CD4-positive, CD25-positive, alpha-beta regulatory T cell (primary cell): ENCODE results near the gene ASTL. TPM values are rescaled to one million over a fixed set of nuclear protein-coding genes. Genes with fewer than 3 reads are reported as not detected.
A peak's percentile ranks its signal among the peaks of the same experiment; 100 is the strongest.

Source experiments
- ATAC-seq, 2 donors: fragments of 150-1000 bp; cut with Tn5 transposase; one replicate each; pipeline ENCODE4 v1.10.0; 2021; ENCODE audit warnings: low read depth in 2 of 2, moderate number of reproducible peaks in 2 of 2, moderate library complexity in 1 of 2
- DNase-seq, 3 donors: peaks; one replicate each; pipeline versions ENCODE4 v3.0.0 to v3.0.0-alpha.2; 2012 to 2022; ENCODE audit warnings: mixed read lengths in 1 of 3
- H3K27ac ChIP-seq: one replicate; pipeline ENCODE4 v1.7.0; 2013; ENCODE audit warnings: mild to moderate bottlenecking, low read length; ENCODE audit not compliant: insufficient read depth, poor library complexity, severe bottlenecking
- H3K27me3 ChIP-seq: one replicate; pipeline ENCODE4 v1.7.0; 2013; ENCODE audit warnings: low read length; ENCODE audit not compliant: control insufficient read depth, insufficient read depth
- H3K36me3 ChIP-seq: one replicate; pipeline ENCODE4 v1.7.0; 2013; ENCODE audit warnings: mild to moderate bottlenecking, low read length, moderate library complexity; ENCODE audit not compliant: control insufficient read depth, insufficient read depth
- H3K4me1 ChIP-seq: 2 replicates; pipeline ENCODE4 v1.7.0; 2013; ENCODE audit warnings: mild to moderate bottlenecking, low read length; ENCODE audit not compliant: insufficient read depth, control insufficient read depth, poor library complexity, severe bottlenecking
- H3K4me3 ChIP-seq: one replicate; pipeline ENCODE4 v1.7.0; 2013; ENCODE audit warnings: low read depth, mild to moderate bottlenecking, low read length, moderate library complexity
- H3K9me3 ChIP-seq, 2 experiments: 1 replicate in 1 of 2; 2 replicates in 1 of 2; pipeline ENCODE4 v1.7.0; 2013; ENCODE audit warnings: low read length in 2 of 2, mild to moderate bottlenecking in 1 of 2, moderate library complexity in 1 of 2; ENCODE audit not compliant: control insufficient read depth in 2 of 2
- H3K27ac Mint-ChIP-seq, 3 donors: one replicate each; pipeline ENCODE4 v1.8.0; 2020 to 2022; ENCODE audit warnings: mild to moderate bottlenecking in 3 of 3, mixed read lengths in 3 of 3, moderate library complexity in 2 of 3
- H3K27me3 Mint-ChIP-seq: one replicate; pipeline ENCODE4 v1.8.0; 2022; ENCODE audit warnings: mild to moderate bottlenecking, mixed read lengths
- H3K36me3 Mint-ChIP-seq: one replicate; pipeline ENCODE4 v1.8.0; 2020; ENCODE audit warnings: mixed read lengths
- H3K4me1 Mint-ChIP-seq, 4 donors: one replicate each; pipeline ENCODE4 v1.8.0; 2020 to 2022; ENCODE audit warnings: mixed read lengths in 4 of 4, mild to moderate bottlenecking in 1 of 4
- H3K4me3 Mint-ChIP-seq, 4 donors: one replicate each; pipeline ENCODE4 v1.8.0; 2020 to 2022; ENCODE audit warnings: mild to moderate bottlenecking in 4 of 4, mixed read lengths in 4 of 4, moderate library complexity in 3 of 4
- H3K9me3 Mint-ChIP-seq, 7 donors: one replicate each; pipeline ENCODE4 v1.8.0; 2020 to 2022; ENCODE audit warnings: mixed read lengths in 7 of 7, mild to moderate bottlenecking in 3 of 7, moderate library complexity in 2 of 7
- polyA plus RNA-seq, 4 donors: library from polyadenylated mRNA; unstranded; fragments of 300-500 nt; fragmentation: Illumina TruSeq; gene quantifications; one replicate each; pipeline ENCODE4 v1.2.3, GENCODE V29; 2021
- total RNA-seq: library from RNA; stranded (reverse); gene quantifications from one replicate; pipeline ENCODE4 v1.2.3, GENCODE V29; 2022

ASTL gene
- total and polyA plus RNA-seq, 5 donors from 2014 or later: 0.23 to 9.7 (median 0.39) TPM; not detected in 2

DNA sequence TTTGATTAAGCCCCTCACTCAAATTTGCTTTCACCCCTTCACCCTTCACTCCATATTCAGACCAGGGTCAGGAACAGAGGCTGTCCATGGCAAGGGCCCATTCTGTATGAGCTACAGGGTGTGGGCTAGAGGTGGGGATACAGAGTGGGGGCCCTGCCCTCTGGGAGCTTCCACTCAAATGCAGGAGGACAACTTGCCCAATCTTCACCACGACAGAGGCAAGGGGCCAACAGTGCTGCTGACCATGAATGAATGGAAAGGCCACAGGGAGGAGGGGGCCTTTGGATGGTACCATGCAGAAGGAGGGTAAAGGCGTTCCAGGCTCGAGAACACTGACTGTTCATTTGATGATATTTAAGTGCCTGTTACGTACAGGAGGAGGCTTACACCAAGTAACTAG, 44.8 kb downstream of the ASTL start:
- Histone ChIP-seq H3K27ac (no peak overlapping the region), H3K27me3 (peaks cover 3% of the 10 kb centered on the region), H3K36me3 (no peaks in the 10 kb centered on the region), H3K9me3 (no peaks in the 10 kb centered on the region), H3K4me3 (no peak overlapping the region), H3K4me1 (no peaks in the 10 kb centered on the region)
- H3K27me3 Mint-ChIP-seq: peaks cover 25% of the 10 kb centered on the region
- H3K27ac Mint-ChIP-seq: no peak overlapping the region
- H3K9me3 Mint-ChIP-seq: no peaks in the 10 kb centered on the region
- DNase-seq (no peak), ATAC-seq (no peak)
- H3K4me3 Mint-ChIP-seq: no peak overlapping the region
- H3K4me1 Mint-ChIP-seq: no peaks in the 10 kb centered on the region
- H3K36me3 Mint-ChIP-seq: no peaks in the 10 kb centered on the region

- no peak for ATAC-seq
- Mint-ChIP-seq H3K36me3 (no peaks in the 10 kb centered on the region), H3K27me3 (peaks cover 25% of the 10 kb centered on the region), H3K27ac (no peak overlapping the region), H3K4me1 (no peaks in the 10 kb centered on the region), H3K9me3 (no peaks in the 10 kb centered on the region), H3K4me3 (no peak overlapping the region)
- Histone ChIP-seq H3K27me3 (peaks cover 3% of the 10 kb centered on the region), H3K27ac (no peak overlapping the region), H3K36me3 (no peaks in the 10 kb centered on the region), H3K4me1 (no peaks in the 10 kb centered on the region), H3K9me3 (no peaks in the 10 kb centered on the region), H3K4me3 (no peak overlapping the region)
- no peak for DNase-seq
Measured at GRCh38 chr2:96092951-96093350, 45.4 kb downstream of the ASTL start.

GRCh38 chr2:96092573-96092877, 45.8 kb downstream of the ASTL start:
- DNase-seq (no peak), ATAC-seq (no peak)
- Histone ChIP-seq H3K4me3 (no peak overlapping the region), H3K27ac (no peak overlapping the region), H3K4me1 (no peaks in the 10 kb centered on the region), H3K27me3 (peaks cover 3% of the 10 kb centered on the region), H3K9me3 (no peaks in the 10 kb centered on the region), H3K36me3 (no peaks in the 10 kb centered on the region)
- no peaks in the 10 kb centered on the region for H3K9me3 Mint-ChIP-seq
- no peak overlapping the region for H3K4me3 Mint-ChIP-seq
- H3K36me3 Mint-ChIP-seq: no peaks in the 10 kb centered on the region
- peaks cover 25% of the 10 kb centered on the region for H3K27me3 Mint-ChIP-seq
- H3K27ac Mint-ChIP-seq: no peak overlapping the region
- no peaks in the 10 kb centered on the region for H3K4me1 Mint-ChIP-seq

DNA sequence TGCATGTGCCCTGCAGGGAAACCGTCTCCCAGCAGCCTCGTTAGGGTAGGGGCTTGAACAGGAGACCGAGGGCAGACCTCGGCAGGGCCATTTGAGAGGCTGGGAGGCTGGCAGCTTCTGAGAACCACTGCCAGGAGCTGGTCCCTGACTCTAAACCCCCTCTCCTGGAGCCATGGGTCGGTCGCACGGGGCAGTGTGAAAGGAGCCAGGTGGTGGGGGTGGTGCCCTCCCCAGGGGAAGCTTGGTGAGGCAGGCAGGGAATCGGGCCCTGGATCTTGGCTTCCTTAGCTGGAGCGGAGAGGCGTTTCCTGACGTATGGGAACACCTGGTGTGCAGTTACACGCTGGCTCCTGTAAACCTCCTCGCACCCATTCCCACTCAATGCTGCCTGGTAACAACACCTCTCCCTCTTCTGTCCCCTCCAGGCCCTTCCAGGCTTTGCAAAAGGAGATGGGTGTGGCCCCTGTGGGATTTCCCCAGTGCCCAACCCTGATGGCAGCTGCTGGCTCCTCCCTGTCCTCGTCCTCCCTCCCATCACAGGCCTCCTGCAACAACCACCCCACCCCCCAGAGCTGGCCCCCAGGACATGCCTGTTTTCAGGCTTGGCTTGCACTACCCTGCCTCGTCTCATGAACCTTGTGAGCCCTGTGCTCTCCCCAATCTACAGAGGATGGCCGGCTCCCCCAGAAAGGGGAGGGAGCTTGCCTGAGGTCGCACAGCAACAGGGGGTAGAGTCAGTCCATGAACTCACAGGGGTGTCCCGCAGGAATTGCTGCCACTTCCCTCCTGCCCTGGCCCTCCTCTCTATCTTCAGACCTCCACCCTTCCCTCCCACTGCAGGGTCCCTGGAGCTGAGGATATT, 46.4 kb downstream of the ASTL start:
- ATAC-seq (no peak), DNase-seq (no peak)
- Histone ChIP-seq H3K4me3 (no peak overlapping the region), H3K36me3 (no peaks in the 10 kb centered on the region), H3K27ac (no peak overlapping the region), H3K4me1 (no peaks in the 10 kb centered on the region), H3K9me3 (no peaks in the 10 kb centered on the region), H3K27me3 (peaks cover 3% of the 10 kb centered on the region)
- H3K4me3 Mint-ChIP-seq: no peak overlapping the region
- no peaks in the 10 kb centered on the region for H3K9me3 Mint-ChIP-seq
- H3K4me1 Mint-ChIP-seq: peaks cover 0 to 3% (median 0%) of the 10 kb centered on the region in 4 donors
- H3K36me3 Mint-ChIP-seq: no peaks in the 10 kb centered on the region
- H3K27ac Mint-ChIP-seq: no peak overlapping the region
- H3K27me3 Mint-ChIP-seq: peaks cover 21% of the 10 kb centered on the region

- no peak overlapping the region for H3K4me3 Mint-ChIP-seq
- H3K36me3 Mint-ChIP-seq: no peaks in the 10 kb centered on the region
Measured at GRCh38 chr2:96091141-96091710, 47.1 kb downstream of the ASTL start.

GRCh38 chr2:96090196-96090926, 47.9 kb downstream of the ASTL start:
- H3K4me3 Mint-ChIP-seq: no peak overlapping the region
- H3K4me1 Mint-ChIP-seq: peaks cover 0 to 3% (median 0%) of the 10 kb centered on the region in 4 donors
- no peak overlapping the region for H3K27ac ChIP-seq
- no peaks in the 10 kb centered on the region for H3K36me3 Mint-ChIP-seq
- ATAC-seq: no peak
- peaks cover 3% of the 10 kb centered on the region for H3K27me3 ChIP-seq
- H3K27me3 Mint-ChIP-seq: peaks cover 13% of the 10 kb centered on the region
- no peak for DNase-seq
- no peak overlapping the region for H3K4me3 ChIP-seq
- H3K4me1 ChIP-seq: no peaks in the 10 kb centered on the region
- H3K36me3 ChIP-seq: no peaks in the 10 kb centered on the region
- no peaks in the 10 kb centered on the region for H3K9me3 Mint-ChIP-seq
- no peak overlapping the region for H3K27ac Mint-ChIP-seq
- H3K9me3 ChIP-seq: no peaks in the 10 kb centered on the region

More at GRCh38 chr2:96091141-96091710, 47.1 kb downstream of the ASTL start:
- Histone ChIP-seq H3K27ac (no peak overlapping the region), H3K9me3 (no peaks in the 10 kb centered on the region), H3K36me3 (no peaks in the 10 kb centered on the region), H3K27me3 (peaks cover 3% of the 10 kb centered on the region), H3K4me3 (no peak overlapping the region), H3K4me1 (no peaks in the 10 kb centered on the region)
- H3K27me3 Mint-ChIP-seq: peaks cover 17% of the 10 kb centered on the region
- H3K4me1 Mint-ChIP-seq: peaks cover 0 to 3% (median 0%) of the 10 kb centered on the region in 4 donors
- H3K9me3 Mint-ChIP-seq: no peaks in the 10 kb centered on the region
- ATAC-seq: no peak
- peak overlapping the region in 1 of 3 donors; percentile 27 for H3K27ac Mint-ChIP-seq
- no peak for DNase-seq

GRCh38 chr2:96089356-96090195, 48.7 kb downstream of the ASTL start:
- no peaks in the 10 kb centered on the region for H3K36me3 Mint-ChIP-seq
- H3K27ac Mint-ChIP-seq: no peak overlapping the region
- peaks cover 0 to 3% (median 0%) of the 10 kb centered on the region in 4 donors for H3K4me1 Mint-ChIP-seq

More at GRCh38 chr2:96089356-96090195, 48.7 kb downstream of the ASTL start:
- H3K27ac ChIP-seq: no peak overlapping the region
- ATAC-seq (no peak), DNase-seq (no peak)
- H3K4me1 ChIP-seq: no peaks in the 10 kb centered on the region
- no peaks in the 10 kb centered on the region for H3K9me3 Mint-ChIP-seq
- H3K27me3 ChIP-seq: peaks cover 3% of the 10 kb centered on the region
- H3K9me3 ChIP-seq: no peaks in the 10 kb centered on the region
- no peaks in the 10 kb centered on the region for H3K36me3 ChIP-seq
- no peak overlapping the region for H3K4me3 Mint-ChIP-seq
- H3K4me3 ChIP-seq: no peak overlapping the region
- H3K27me3 Mint-ChIP-seq: peaks cover 9% of the 10 kb centered on the region
